Stomach (tissue), 4 donors: ENCODE results near the gene RPL10.

Experiments used
- EP300 ChIP-seq: sonication (generic); formaldehyde crosslinking; IDR thresholded peaks from one replicate; pipeline ENCODE4 v1.6.1; 2017; ENCODE audit warnings: antibody characterized with exemption
- POLR2A ChIP-seq, 4 donors: fragments of 450-650 bp; IDR thresholded peaks; one replicate each; pipeline ENCODE4 v1.6.1; 2016; ENCODE audit warnings: antibody characterized with exemption in 4 of 4, control low read depth in 2 of 4, mild to moderate bottlenecking in 1 of 4, moderate library complexity in 1 of 4
- TF ChIP-seq, protein P1 (sequence below), 7 experiments: fragments of 450-650 bp in 4 of 7; fragments of 200-600 bp in 3 of 7; sonication (generic) in 3 of 7; IDR thresholded peaks; one replicate each; pipeline ENCODE4 v1.5.1; 2016 to 2019; ENCODE audit warnings: antibody characterized with exemption in 7 of 7, control low read depth in 2 of 7, mild to moderate bottlenecking in 1 of 7

DNA sequence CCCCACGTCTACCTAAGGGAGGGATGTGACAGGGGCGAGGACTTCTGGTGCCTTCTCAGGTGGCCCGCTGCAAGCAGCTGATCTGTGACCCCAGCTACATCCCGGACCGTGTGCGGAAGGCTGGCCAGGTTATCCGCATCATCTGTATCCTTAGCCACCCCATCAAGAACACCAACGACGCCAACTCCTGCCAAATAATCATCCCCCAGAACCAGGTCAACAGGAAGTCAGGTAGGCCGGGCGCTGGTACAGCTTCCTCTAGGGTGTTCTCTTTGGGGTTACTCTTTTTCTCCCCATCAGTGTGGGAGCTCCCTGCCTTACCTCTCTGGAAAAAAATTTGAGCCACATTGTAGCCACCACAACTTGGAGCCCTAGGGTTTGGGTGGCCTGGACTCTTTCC lies 43.4 kb downstream of the RPL10 start:
- TF ChIP-seq, protein P1, sequence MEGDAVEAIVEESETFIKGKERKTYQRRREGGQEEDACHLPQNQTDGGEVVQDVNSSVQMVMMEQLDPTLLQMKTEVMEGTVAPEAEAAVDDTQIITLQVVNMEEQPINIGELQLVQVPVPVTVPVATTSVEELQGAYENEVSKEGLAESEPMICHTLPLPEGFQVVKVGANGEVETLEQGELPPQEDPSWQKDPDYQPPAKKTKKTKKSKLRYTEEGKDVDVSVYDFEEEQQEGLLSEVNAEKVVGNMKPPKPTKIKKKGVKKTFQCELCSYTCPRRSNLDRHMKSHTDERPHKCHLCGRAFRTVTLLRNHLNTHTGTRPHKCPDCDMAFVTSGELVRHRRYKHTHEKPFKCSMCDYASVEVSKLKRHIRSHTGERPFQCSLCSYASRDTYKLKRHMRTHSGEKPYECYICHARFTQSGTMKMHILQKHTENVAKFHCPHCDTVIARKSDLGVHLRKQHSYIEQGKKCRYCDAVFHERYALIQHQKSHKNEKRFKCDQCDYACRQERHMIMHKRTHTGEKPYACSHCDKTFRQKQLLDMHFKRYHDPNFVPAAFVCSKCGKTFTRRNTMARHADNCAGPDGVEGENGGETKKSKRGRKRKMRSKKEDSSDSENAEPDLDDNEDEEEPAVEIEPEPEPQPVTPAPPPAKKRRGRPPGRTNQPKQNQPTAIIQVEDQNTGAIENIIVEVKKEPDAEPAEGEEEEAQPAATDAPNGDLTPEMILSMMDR (IDR thresholded peaks at IDR 0.05) = no peak
- TF ChIP-seq EP300 (no peak), POLR2A (IDR thresholded peaks at IDR 0.05) (no peak)
